Activated CD8-positive, alpha-beta T cell treated with anti-CD3 and anti-CD28 coated beads for 36 hours (primary cell): ENCODE data around the gene MTCL1. TPM values are rescaled to one million over a fixed set of nuclear protein-coding genes. Genes with fewer than 3 reads are reported as not detected.

Experiments used
- ATAC-seq: fragments of 200-7000 bp; cut with Tn5 transposase; one replicate; pipeline ENCODE4 v1.10.0; 2021; ENCODE audit warnings: mild to moderate bottlenecking, moderate library complexity
- CTCF ChIA-PET: fragments of 350-600 bp; sonication (Branson Sonifier 250); formaldehyde crosslinking; loops from one replicate; lab custom pipeline; 2021; ENCODE audit warnings: antibody characterized with exemption; lab: Charles Lee
- POLR2A ChIA-PET: fragments of 350-600 bp; sonication (Branson Sonifier 250); formaldehyde crosslinking; loops from one replicate; lab custom pipeline; 2021; ENCODE audit warnings: antibody characterized with exemption; lab: Charles Lee
- DNase-seq: peaks from one replicate; pipeline ENCODE4 v3.0.0-alpha.2; 2020
- H3K27ac Mint-ChIP-seq: one replicate; pipeline ENCODE4 v1.8.0; 2021; ENCODE audit warnings: mild to moderate bottlenecking, mixed read lengths
- H3K27me3 Mint-ChIP-seq: one replicate; pipeline ENCODE4 v1.8.0; 2021; ENCODE audit warnings: mixed read lengths
- H3K36me3 Mint-ChIP-seq: one replicate; pipeline ENCODE4 v1.8.0; 2021; ENCODE audit warnings: low read depth, mixed read lengths
- H3K4me1 Mint-ChIP-seq: one replicate; pipeline ENCODE4 v1.8.0; 2021; ENCODE audit warnings: low read depth, mixed read lengths
- H3K4me3 Mint-ChIP-seq: one replicate; pipeline ENCODE4 v1.8.0; 2021; ENCODE audit warnings: mild to moderate bottlenecking, moderate library complexity, mixed read lengths
- H3K9me3 Mint-ChIP-seq: one replicate; pipeline ENCODE4 v1.8.0; 2021; ENCODE audit warnings: mixed read lengths
- intact Hi-C: fragments of 100-400 bp; cut with micrococcal nuclease; formaldehyde crosslinking; loops from one replicate; pipeline ENCODE4 v1.10.0; 2022
- total RNA-seq, 2 experiments: library from RNA; stranded (reverse); gene quantifications; one replicate each; pipeline ENCODE4 v1.2.3, GENCODE V29; 2021
- TF ChIP-seq, protein P1 (sequence below): fragments of 200-600 bp; IDR thresholded peaks from one replicate; pipeline ENCODE4 v1.8.0; 2022; ENCODE audit warnings: antibody characterized with exemption, mild to moderate bottlenecking

MTCL1 gene
- total RNA-seq, 2 experiments from 2014 or later, result 0.25 to 0.52 TPM

DNA sequence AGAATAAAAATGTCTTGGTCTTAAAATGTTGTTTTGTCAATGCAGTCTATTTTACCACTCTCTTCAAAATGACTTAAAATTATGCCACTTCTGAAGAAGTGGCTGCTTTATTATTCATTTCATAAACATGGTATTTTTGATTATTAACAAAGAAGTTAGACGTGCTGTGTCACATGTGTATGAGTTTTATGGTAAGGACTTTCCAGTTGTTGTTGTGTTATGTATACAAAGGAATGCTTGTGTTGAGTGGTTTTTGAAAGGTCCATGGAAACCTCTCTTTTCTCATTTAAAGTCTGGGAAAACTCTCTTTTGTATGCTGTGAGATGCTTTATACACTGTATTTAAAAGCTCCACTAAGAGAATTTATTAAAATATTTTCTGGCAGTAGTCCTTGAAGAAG, 116.2 kb downstream of the MTCL1 start:
- ChIA-PET POLR2A (no interaction called here), CTCF (no interaction called here)
- H3K9me3 Mint-ChIP-seq, result no peaks in the 10 kb centered on the region
- ATAC-seq (no peak), DNase-seq (no peak)
- intact Hi-C loops, result no loop called here
- no peaks in the 10 kb centered on the region for H3K27me3 Mint-ChIP-seq
- TF ChIP-seq, protein P1, sequence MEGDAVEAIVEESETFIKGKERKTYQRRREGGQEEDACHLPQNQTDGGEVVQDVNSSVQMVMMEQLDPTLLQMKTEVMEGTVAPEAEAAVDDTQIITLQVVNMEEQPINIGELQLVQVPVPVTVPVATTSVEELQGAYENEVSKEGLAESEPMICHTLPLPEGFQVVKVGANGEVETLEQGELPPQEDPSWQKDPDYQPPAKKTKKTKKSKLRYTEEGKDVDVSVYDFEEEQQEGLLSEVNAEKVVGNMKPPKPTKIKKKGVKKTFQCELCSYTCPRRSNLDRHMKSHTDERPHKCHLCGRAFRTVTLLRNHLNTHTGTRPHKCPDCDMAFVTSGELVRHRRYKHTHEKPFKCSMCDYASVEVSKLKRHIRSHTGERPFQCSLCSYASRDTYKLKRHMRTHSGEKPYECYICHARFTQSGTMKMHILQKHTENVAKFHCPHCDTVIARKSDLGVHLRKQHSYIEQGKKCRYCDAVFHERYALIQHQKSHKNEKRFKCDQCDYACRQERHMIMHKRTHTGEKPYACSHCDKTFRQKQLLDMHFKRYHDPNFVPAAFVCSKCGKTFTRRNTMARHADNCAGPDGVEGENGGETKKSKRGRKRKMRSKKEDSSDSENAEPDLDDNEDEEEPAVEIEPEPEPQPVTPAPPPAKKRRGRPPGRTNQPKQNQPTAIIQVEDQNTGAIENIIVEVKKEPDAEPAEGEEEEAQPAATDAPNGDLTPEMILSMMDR, result no peak
- no peak overlapping the region for H3K27ac Mint-ChIP-seq
- H3K4me3 Mint-ChIP-seq, result no peak overlapping the region
- no peaks in the 10 kb centered on the region for H3K4me1 Mint-ChIP-seq
- no peaks in the 10 kb centered on the region for H3K36me3 Mint-ChIP-seq

DNA sequence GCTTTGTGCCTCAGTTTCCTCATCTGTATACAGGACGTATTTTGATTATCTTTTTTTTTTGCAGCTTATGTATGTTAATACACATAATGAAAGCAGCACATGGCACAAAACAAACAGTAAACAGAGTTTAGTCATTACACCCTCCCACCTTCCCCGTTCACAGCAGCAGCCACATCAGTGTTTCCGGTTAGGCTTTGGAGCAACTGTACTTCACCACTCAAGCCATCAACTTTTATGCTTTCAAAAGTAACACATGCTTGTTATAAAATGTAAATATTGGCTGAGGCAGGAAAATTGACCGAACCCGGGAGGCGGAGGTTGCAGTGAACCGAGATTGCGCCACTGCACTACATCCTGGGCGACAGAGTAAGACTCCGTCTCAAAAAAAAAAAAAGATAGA, 117.3 kb downstream of the MTCL1 start:
- POLR2A ChIA-PET, result no interaction called here
- no peak overlapping the region for H3K4me3 Mint-ChIP-seq
- TF ChIP-seq, protein P1, result no peak
- no peak for DNase-seq
- H3K9me3 Mint-ChIP-seq, result no peaks in the 10 kb centered on the region
- H3K36me3 Mint-ChIP-seq, result no peaks in the 10 kb centered on the region
- H3K27me3 Mint-ChIP-seq, result no peaks in the 10 kb centered on the region
- no peak overlapping the region for H3K27ac Mint-ChIP-seq
- intact Hi-C loops, result no loop called here
- CTCF ChIA-PET, result no interaction called here
- no peak for ATAC-seq
- H3K4me1 Mint-ChIP-seq, result no peaks in the 10 kb centered on the region

DNA sequence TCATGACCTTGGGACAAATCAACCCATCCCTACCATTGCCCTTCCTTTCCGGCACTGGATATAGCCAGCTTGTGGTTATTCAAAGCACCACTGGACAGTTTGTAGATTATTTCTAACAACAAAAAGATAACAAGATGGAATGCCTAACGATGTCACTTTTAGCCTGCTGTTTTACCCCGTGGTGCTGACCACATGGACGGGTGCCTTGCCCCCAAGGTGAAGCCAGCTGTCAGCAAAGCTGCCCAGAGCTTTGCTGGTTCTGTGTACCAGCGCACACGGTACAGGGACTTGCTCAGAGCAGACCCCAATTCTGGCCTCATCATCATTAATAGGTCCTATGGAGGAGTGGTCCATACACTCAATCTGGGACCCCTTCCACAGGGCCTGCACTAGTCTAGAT, 118.2 kb downstream of the MTCL1 start:
- Mint-ChIP-seq H3K9me3 (no peaks in the 10 kb centered on the region), H3K36me3 (no peaks in the 10 kb centered on the region), H3K27me3 (no peaks in the 10 kb centered on the region), H3K27ac (no peak overlapping the region), H3K4me3 (no peak overlapping the region), H3K4me1 (no peaks in the 10 kb centered on the region)
- DNase-seq (no peak), ATAC-seq (no peak)
- POLR2A ChIA-PET, result no interaction called here
- CTCF ChIA-PET, result no interaction called here
- intact Hi-C loops, result no loop called here
- TF ChIP-seq, protein P1, result no peak

DNA sequence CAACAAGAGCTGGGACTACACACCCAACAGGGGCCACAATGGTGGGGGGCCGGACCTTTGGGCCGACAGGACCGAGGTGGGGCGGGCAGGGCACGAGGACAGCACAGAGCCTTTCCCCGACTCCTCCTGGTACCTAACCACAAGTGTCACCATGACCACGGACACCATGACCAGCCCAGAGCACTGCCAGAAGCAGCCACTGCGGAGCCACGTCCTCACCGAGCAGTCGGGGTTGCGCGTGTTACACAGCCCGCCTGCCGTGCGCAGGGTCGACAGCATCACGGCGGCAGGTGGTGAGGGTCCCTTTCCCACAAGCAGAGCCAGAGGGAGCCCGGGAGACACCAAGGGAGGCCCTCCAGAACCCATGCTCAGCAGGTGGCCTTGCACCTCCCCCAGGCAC, 119.5 kb downstream of the MTCL1 start:
- DNase-seq (no peak), ATAC-seq (no peak)
- H3K4me3 Mint-ChIP-seq, result no peak overlapping the region
- no peaks in the 10 kb centered on the region for H3K9me3 Mint-ChIP-seq
- no peaks in the 10 kb centered on the region for H3K36me3 Mint-ChIP-seq
- TF ChIP-seq, protein P1, result no peak
- intact Hi-C loops, result no loop called here
- H3K27me3 Mint-ChIP-seq, result no peaks in the 10 kb centered on the region
- CTCF ChIA-PET, result no interaction called here
- POLR2A ChIA-PET, result no interaction called here
- no peaks in the 10 kb centered on the region for H3K4me1 Mint-ChIP-seq
- no peak overlapping the region for H3K27ac Mint-ChIP-seq

DNA sequence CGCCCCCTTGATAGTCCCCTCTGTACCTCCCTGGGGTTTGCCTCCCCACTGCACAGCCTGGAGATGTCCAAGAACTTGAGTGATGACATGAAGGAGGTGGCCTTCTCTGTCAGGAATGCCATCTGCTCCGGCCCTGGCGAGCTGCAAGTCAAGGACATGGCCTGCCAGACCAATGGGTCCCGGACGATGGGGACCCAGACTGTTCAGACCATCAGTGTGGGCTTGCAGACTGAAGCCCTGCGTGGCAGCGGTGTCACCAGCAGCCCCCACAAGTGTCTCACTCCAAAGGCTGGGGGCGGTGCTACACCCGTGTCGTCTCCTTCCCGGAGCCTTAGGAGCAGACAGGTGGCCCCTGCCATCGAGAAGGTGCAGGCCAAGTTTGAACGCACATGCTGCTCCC, 119.9 kb downstream of the MTCL1 start:
- ChIA-PET POLR2A (no interaction called here), CTCF (no interaction called here)
- Mint-ChIP-seq H3K4me1 (no peaks in the 10 kb centered on the region), H3K4me3 (no peak overlapping the region), H3K36me3 (no peaks in the 10 kb centered on the region), H3K27ac (no peak overlapping the region), H3K9me3 (no peaks in the 10 kb centered on the region), H3K27me3 (no peaks in the 10 kb centered on the region)
- DNase-seq, result no peak
- intact Hi-C loops, result no loop called here
- ATAC-seq, result no peak
- TF ChIP-seq, protein P1, result no peak
